NB4 (cell line): Measurements from ENCODE around the gene HPS6.

Experiments used
- DNase-seq: peaks from one replicate; pipeline ENCODE4 v3.0.0; 2010; ENCODE audit warnings: low read depth
- H3K4me3 ChIP-seq: one replicate; pipeline ENCODE4 v1.5.1; 2011; ENCODE audit warnings: mild to moderate bottlenecking, low read depth, low read length, moderate library complexity
- MYC ChIP-seq: IDR thresholded peaks from 2 replicates; pipeline ENCODE4 v1.6.1; 2011; ENCODE audit warnings: low read depth, low read length
- POLR2A ChIP-seq: IDR thresholded peaks from 2 replicates; pipeline ENCODE4 v1.6.1; 2011; ENCODE audit warnings: mild to moderate bottlenecking; ENCODE audit not compliant: insufficient read length; ENCODE audit errors: extremely low read depth
- TF ChIP-seq, protein P1 (sequence below): IDR thresholded peaks from one replicate; pipeline ENCODE4 v1.5.1; 2012; ENCODE audit warnings: low read depth, low read length
- TF ChIP-seq, protein P2 (sequence below): IDR thresholded peaks from 2 replicates; pipeline ENCODE4 v1.6.1; 2011; ENCODE audit warnings: low read depth, low read length

The HPS6 gene

DNA sequence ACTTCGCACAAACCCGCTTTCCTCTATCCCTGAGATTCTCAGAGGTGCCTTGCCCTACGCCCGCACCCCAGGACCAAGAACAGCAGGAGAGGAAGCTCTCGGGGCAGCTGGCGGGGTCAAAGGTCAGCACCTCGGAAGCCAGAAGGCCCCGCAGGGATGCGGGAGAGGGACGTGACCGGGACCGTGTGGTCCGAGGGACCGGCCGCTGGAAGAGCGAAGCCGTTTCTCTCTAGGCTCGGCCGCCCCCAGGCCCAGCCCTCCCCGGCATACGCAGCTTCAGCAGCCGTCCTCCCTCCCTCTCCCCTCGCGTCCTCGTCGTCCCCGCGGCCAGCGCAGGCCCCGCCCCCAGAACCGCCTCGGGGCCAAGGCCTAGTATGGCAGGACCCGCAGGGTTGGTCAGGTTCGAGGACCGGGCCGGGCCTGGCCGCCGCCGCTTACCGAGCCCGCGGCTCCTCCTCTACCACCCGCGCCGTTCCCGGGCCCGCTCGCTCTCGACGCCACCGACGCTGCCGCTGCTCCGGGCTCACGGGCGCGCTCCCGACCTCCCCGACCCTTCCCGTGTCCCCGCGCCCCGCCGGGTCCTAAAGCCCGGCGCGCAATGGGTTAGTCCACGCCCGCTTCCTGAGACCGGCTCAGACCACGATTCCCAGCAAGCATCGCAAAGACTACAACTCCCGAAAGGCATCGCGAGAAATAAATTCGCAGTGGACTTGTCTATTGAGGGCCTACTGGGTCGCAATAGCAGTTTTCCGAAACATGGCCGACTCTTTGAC, 9.3 kb upstream of the HPS6 start, which contains the start of gene ARMH3:
ARMH3 (minus strand) TSS at position 527 of the 773 bp plus-strand sequence. CDS start 16,059 bp downstream, outside the sequence.
- peak; percentile 99 for DNase-seq
- TF ChIP-seq MYC (peak; percentile 85), POLR2A (peak; percentile 75)
- TF ChIP-seq, protein P1, sequence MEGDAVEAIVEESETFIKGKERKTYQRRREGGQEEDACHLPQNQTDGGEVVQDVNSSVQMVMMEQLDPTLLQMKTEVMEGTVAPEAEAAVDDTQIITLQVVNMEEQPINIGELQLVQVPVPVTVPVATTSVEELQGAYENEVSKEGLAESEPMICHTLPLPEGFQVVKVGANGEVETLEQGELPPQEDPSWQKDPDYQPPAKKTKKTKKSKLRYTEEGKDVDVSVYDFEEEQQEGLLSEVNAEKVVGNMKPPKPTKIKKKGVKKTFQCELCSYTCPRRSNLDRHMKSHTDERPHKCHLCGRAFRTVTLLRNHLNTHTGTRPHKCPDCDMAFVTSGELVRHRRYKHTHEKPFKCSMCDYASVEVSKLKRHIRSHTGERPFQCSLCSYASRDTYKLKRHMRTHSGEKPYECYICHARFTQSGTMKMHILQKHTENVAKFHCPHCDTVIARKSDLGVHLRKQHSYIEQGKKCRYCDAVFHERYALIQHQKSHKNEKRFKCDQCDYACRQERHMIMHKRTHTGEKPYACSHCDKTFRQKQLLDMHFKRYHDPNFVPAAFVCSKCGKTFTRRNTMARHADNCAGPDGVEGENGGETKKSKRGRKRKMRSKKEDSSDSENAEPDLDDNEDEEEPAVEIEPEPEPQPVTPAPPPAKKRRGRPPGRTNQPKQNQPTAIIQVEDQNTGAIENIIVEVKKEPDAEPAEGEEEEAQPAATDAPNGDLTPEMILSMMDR, result no peak
- TF ChIP-seq, protein P2, sequence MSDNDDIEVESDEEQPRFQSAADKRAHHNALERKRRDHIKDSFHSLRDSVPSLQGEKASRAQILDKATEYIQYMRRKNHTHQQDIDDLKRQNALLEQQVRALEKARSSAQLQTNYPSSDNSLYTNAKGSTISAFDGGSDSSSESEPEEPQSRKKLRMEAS, result peak; percentile 87
- H3K4me3 ChIP-seq, result peak within 1 kb of the TSS; percentile 93

DNA sequence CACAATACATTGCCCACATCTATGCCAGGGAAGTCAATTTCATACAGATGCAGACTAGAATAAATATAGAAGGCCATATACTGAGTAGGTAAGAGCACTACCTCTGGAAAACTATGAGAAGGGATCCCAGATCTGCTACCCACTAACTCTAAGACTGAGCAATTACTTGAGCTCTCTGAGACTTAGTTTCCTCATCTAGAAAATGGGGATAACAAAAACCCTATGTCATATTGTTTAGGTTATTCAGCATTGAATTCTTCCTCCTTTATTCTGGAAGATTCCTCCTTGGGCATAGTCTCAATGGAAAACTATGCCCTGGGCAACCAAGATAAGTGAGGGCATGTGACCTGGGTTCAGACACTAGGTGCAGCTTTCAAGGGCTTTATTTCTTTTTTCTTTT, 5.2 kb upstream of the HPS6 start:
- H3K4me3 ChIP-seq, result no peak overlapping the region
- TF ChIP-seq, protein P2, result no peak
- TF ChIP-seq, protein P1, result no peak
- TF ChIP-seq POLR2A, result no peak
- no peak for TF ChIP-seq MYC
- no peak for DNase-seq

DNA sequence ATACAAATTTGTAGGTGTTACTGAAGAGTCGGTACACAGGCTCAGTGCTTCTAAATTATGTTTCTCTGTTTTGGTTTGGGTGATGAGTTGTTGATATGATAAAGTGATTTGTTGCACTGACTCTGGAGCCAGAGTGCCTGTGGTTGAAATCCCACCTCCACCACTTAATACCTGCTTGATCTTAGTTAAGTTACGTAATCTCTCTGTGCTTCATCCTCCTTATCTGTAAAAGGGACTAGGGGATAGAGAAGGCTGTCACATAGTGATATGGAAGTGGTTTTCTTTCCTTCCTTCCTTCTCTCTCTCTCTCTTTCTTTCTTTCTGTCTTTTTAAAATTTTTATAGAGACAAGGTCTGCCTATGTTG, 664 bp upstream of the HPS6 start:
- TF ChIP-seq, protein P1, result no peak
- TF ChIP-seq, protein P2, result no peak
- TF ChIP-seq POLR2A, result no peak
- TF ChIP-seq MYC, result no peak
- H3K4me3 ChIP-seq, result peak overlapping the region; percentile 55
- no peak for DNase-seq

DNA sequence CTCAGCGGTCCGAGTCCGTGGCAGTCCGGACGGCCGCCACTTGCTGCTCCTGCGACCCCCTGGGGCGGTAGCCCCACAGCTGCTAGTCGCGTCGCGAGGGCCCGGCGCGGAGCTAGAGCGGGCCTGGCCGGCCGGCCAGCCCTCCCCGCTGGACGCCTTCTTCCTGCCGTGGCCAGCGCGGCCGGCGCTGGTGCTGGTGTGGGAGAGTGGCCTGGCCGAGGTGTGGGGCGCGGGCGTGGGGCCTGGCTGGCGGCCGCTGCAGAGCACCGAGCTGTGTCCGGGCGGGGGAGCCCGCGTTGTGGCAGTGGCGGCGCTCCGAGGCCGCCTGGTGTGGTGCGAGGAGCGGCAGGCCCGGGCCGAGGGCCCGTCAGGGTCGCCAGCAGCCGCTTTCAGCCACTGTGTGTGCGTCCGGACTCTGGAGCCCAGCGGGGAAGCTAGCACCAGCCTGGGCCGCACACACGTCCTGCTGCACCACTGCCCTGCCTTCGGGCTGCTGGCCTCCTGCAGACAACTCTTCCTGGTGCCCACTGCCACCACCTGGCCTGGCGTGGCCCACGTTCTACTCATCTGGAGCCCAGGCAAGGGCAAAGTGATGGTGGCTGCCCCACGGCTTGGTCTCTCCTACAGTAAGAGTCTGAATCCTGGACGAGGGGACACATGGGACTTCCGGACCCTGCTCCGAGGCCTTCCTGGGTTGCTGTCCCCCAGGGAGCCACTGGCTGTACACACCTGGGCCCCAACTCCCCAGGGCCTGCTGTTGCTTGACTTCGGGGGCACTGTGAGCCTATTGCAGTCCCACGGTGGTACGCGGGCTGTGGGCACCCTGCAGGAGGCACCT, 631 bp downstream of the HPS6 start:
- peak overlapping the region; percentile 88 for H3K4me3 ChIP-seq
- DNase-seq, result peak; percentile 60
- no peak for TF ChIP-seq MYC
- TF ChIP-seq, protein P1, result no peak
- no peak for TF ChIP-seq POLR2A
- TF ChIP-seq, protein P2, result no peak

DNA sequence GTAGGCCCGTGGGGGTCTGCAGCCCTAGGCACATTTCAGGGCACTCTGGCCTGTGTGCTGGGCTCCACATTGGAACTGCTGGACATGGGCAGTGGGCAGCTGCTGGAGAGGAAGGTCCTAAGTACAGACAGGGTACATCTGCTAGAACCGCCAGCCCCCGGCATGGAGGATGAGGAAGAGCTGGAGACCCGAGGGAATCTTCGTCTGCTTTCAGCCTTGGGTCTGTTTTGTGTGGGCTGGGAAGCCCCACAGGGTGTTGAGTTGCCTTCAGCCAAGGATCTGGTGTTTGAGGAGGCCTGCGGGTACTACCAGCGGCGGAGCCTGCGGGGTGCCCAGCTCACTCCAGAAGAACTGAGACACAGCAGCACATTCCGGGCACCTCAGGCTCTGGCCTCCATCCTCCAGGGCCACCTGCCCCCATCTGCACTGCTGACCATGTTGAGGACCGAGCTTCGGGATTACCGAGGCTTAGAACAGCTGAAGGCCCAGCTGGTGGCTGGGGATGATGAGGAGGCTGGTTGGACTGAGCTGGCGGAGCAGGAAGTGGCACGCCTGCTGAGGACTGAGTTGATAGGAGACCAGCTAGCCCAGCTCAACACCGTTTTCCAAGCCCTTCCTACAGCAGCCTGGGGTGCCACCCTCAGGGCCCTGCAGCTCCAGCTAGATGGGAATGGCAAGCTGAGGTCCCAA, 1.4 kb downstream of the HPS6 start:
- no peak for DNase-seq

More for the DNA sequence above, 1.4 kb downstream of the HPS6 start:
- TF ChIP-seq POLR2A (no peak), MYC (no peak)
- TF ChIP-seq, protein P2, result no peak
- TF ChIP-seq, protein P1, result no peak
- peak overlapping the region; percentile 88 for H3K4me3 ChIP-seq
